GM12892 (cell line): ENCODE data around the gene PLCD3.
A peak's percentile ranks its signal among the peaks of the same experiment; 100 is the strongest.

ENCODE experiments used
- DNase-seq: peaks from one replicate; pipeline ENCODE4 v3.0.0; 2011; ENCODE audit not compliant: insufficient read length
- FAIRE-seq: peaks from 2 replicates; lab custom pipeline; 2011; peaks lifted over from hg19 to GRCh38; lab: Jason Lieb, UNC
- POLR2A ChIP-seq: IDR thresholded peaks from 2 replicates; pipeline ENCODE4 v1.6.1; 2011; ENCODE audit warnings: low read depth, low read length, control low read depth
- POLR2AphosphoS5 ChIP-seq: IDR thresholded peaks from 2 replicates; pipeline ENCODE4 v1.6.1; 2011; ENCODE audit warnings: low read depth, low read length, control low read depth
- TAF1 ChIP-seq: IDR thresholded peaks from 2 replicates; pipeline ENCODE4 v1.6.1; 2011; ENCODE audit warnings: low read depth, mild to moderate bottlenecking, control low read depth, low read length, borderline replicate concordance

The PLCD3 gene

GRCh38 chr17:45161288-45162024, 29.1 kb upstream of the PLCD3 start, which contains the start of gene HEXIM2:
Gene HEXIM2 (plus strand): TSS chr17:45161875. CDS start chr17:45162794, 919 bp downstream.
- TF ChIP-seq POLR2A (peak; percentile 93), TAF1 (peak; percentile 98), POLR2AphosphoS5 (peak; percentile 80; the same call in 1 of the 2 replicates)
- DNase-seq = peak; percentile 94
- FAIRE-seq = peak; percentile 94

GRCh38 chr17:45160447-45161287, 28.4 kb upstream of the PLCD3 start:
- TF ChIP-seq POLR2AphosphoS5 = peak; percentile 51; the same call in 1 of the 2 replicates
- no peak; the same call in 1 of the 2 replicates for TF ChIP-seq TAF1
- TF ChIP-seq POLR2A = no peak; the same call in none of the 2 replicates
- FAIRE-seq (peak; percentile 46), DNase-seq (no peak)

GRCh38 chr17:45156242-45156641, 23.9 kb upstream of the PLCD3 start:
- FAIRE-seq (no peak), DNase-seq (no peak)
- TF ChIP-seq TAF1 = no peak
- TF ChIP-seq POLR2A = no peak
- no peak for TF ChIP-seq POLR2AphosphoS5

GRCh38 chr17:45155483-45155882, 23.2 kb upstream of the PLCD3 start:
- no peak for DNase-seq
- TF ChIP-seq TAF1 (no peak), POLR2A (no peak), POLR2AphosphoS5 (no peak)
- no peak for FAIRE-seq

- TF ChIP-seq TAF1 (no peak), POLR2AphosphoS5 (no peak), POLR2A (no peak)
- DNase-seq = no peak
- FAIRE-seq = no peak
These were observed 22.7 kb upstream of the PLCD3 start for GRCh38 chr17:45155029-45155428.

- FAIRE-seq (no peak), DNase-seq (no peak)
- TF ChIP-seq TAF1 (no peak), POLR2A (no peak), POLR2AphosphoS5 (no peak)
These were observed 18.8 kb upstream of the PLCD3 start for GRCh38 chr17:45150911-45151809.

GRCh38 chr17:45149669-45150664, 17.7 kb upstream of the PLCD3 start:
- peak; percentile 65; the same call in 1 of the 2 replicates for TF ChIP-seq POLR2AphosphoS5
- peak; percentile 67 for TF ChIP-seq TAF1
- peak; percentile 52; the same call in 1 of the 2 replicates for TF ChIP-seq POLR2A
- DNase-seq = no peak
- FAIRE-seq = peak; percentile 9

GRCh38 chr17:45149037-45149668, 16.8 kb upstream of the PLCD3 start:
- TF ChIP-seq POLR2A (peak; percentile 42; the same call in 1 of the 2 replicates), POLR2AphosphoS5 (no peak), TAF1 (0 out of 2 replicates have a peak, but pooled peaks have one; percentile 14)
- FAIRE-seq (peak; percentile 50), DNase-seq (peak; percentile 65)
